ENCODE measurements around the gene GPR26. TPM values are rescaled to one million over a fixed set of nuclear protein-coding genes. Genes with fewer than 3 reads are reported as not detected.

The GPR26 gene
- total RNA-seq, 1 experiment from 2014 or later, result not detected

- in situ Hi-C loops (cut with HindIII; ENCODE audit: low sequenced_read_pairs), result no loop called here
- DNase-seq (ENCODE audit: low spot score), result no peak
Observed at GRCh38 chr10:123643315-123643714, 22.8 kb upstream of the GPR26 start.

- DNase-seq (ENCODE audit: low spot score), result no peak
- in situ Hi-C loops (cut with HindIII; ENCODE audit: low sequenced_read_pairs), result no loop called here
Observed at GRCh38 chr10:123645016-123645415, 21.1 kb upstream of the GPR26 start.

GRCh38 chr10:123645615-123646014 lies 20.5 kb upstream of the GPR26 start:
- in situ Hi-C loops (cut with HindIII; ENCODE audit: low sequenced_read_pairs), result no loop called here
- no peak for DNase-seq (ENCODE audit: low spot score)

GRCh38 chr10:123648595-123648994 lies 17.6 kb upstream of the GPR26 start:
- DNase-seq (ENCODE audit: low spot score), result no peak
- in situ Hi-C loops (cut with HindIII; ENCODE audit: low sequenced_read_pairs), result no loop called here

- in situ Hi-C loops (cut with HindIII; ENCODE audit: low sequenced_read_pairs), result no loop called here
- DNase-seq (ENCODE audit: low spot score), result no peak
Observed at GRCh38 chr10:123649676-123650075, 16.5 kb upstream of the GPR26 start.

GRCh38 chr10:123651421-123652047 lies 14.6 kb upstream of the GPR26 start:
- in situ Hi-C loops (cut with HindIII; ENCODE audit: low sequenced_read_pairs), result no loop called here
- no peak for DNase-seq (ENCODE audit: low spot score)

GRCh38 chr10:123655751-123656150 lies 10.4 kb upstream of the GPR26 start:
- no peak for DNase-seq (ENCODE audit: low spot score)
- in situ Hi-C loops (cut with HindIII; ENCODE audit: low sequenced_read_pairs), result no loop called here

- in situ Hi-C loops (cut with HindIII; ENCODE audit: low sequenced_read_pairs), result no loop called here
- no peak for DNase-seq (ENCODE audit: low spot score)
Observed at GRCh38 chr10:123663522-123663921, 2.6 kb upstream of the GPR26 start.

GRCh38 chr10:123665491-123666286 lies 466 bp upstream of the GPR26 start:
- in situ Hi-C loops (cut with HindIII; ENCODE audit: low sequenced_read_pairs), result no loop called here
- no peak for DNase-seq (ENCODE audit: low spot score)

- in situ Hi-C loops (cut with HindIII; ENCODE audit: low sequenced_read_pairs), result no loop called here
- DNase-seq (ENCODE audit: low spot score), result no peak
Observed at GRCh38 chr10:123669886-123670285, 3.7 kb downstream of the GPR26 start.

GRCh38 chr10:123673198-123673597 lies 7.0 kb downstream of the GPR26 start:
- peak; percentile 25 for DNase-seq (ENCODE audit: low spot score)
- in situ Hi-C loops (cut with HindIII; ENCODE audit: low sequenced_read_pairs), result no loop called here

GRCh38 chr10:123674741-123675140 lies 8.6 kb downstream of the GPR26 start:
- DNase-seq (ENCODE audit: low spot score), result no peak
- in situ Hi-C loops (cut with HindIII; ENCODE audit: low sequenced_read_pairs), result no loop called here

- DNase-seq (ENCODE audit: low spot score), result no peak
- in situ Hi-C loops (cut with HindIII; ENCODE audit: low sequenced_read_pairs), result no loop called here
Observed at GRCh38 chr10:123675811-123676210, 9.7 kb downstream of the GPR26 start.

- in situ Hi-C loops (cut with HindIII; ENCODE audit: low sequenced_read_pairs), result no loop called here
- DNase-seq (ENCODE audit: low spot score), result no peak
Observed at GRCh38 chr10:123677556-123677955, 11.4 kb downstream of the GPR26 start.

- in situ Hi-C loops (cut with HindIII; ENCODE audit: low sequenced_read_pairs), result no loop called here
- no peak for DNase-seq (ENCODE audit: low spot score)
Observed at GRCh38 chr10:123678376-123678775, 12.2 kb downstream of the GPR26 start.

- no peak for DNase-seq (ENCODE audit: low spot score)
- in situ Hi-C loops (cut with HindIII; ENCODE audit: low sequenced_read_pairs), result no loop called here
Observed at GRCh38 chr10:123681285-123681684, 15.1 kb downstream of the GPR26 start.

GRCh38 chr10:123682477-123682876 lies 16.3 kb downstream of the GPR26 start:
- no peak for DNase-seq (ENCODE audit: low spot score)
- in situ Hi-C loops (cut with HindIII; ENCODE audit: low sequenced_read_pairs), result no loop called here

GRCh38 chr10:123683459-123683858 lies 17.3 kb downstream of the GPR26 start:
- in situ Hi-C loops (cut with HindIII; ENCODE audit: low sequenced_read_pairs), result no loop called here
- DNase-seq (ENCODE audit: low spot score), result no peak

GRCh38 chr10:123683865-123684264 lies 17.7 kb downstream of the GPR26 start:
- no peak for DNase-seq (ENCODE audit: low spot score)
- in situ Hi-C loops (cut with HindIII; ENCODE audit: low sequenced_read_pairs), result no loop called here

GRCh38 chr10:123685260-123685659 lies 19.1 kb downstream of the GPR26 start:
- no peak for DNase-seq (ENCODE audit: low spot score)
- in situ Hi-C loops (cut with HindIII; ENCODE audit: low sequenced_read_pairs), result no loop called here

GRCh38 chr10:123687758-123688157 lies 21.6 kb downstream of the GPR26 start:
- DNase-seq (ENCODE audit: low spot score), result no peak
- in situ Hi-C loops (cut with HindIII; ENCODE audit: low sequenced_read_pairs), result no loop called here
